HFFc6 (cell line): ENCODE data around the gene ACOT9. TPM values are rescaled to one million over a fixed set of nuclear protein-coding genes. Genes with fewer than 3 reads are reported as not detected.

Experiments used
- DNase-seq: peaks from one replicate; pipeline ENCODE4 v3.0.0-alpha.2; 2018
- H3K27ac Mint-ChIP-seq: 2 replicates; pipeline ENCODE4 v1.8.0; 2020; ENCODE audit warnings: mild to moderate bottlenecking, mixed read lengths
- H3K27me3 Mint-ChIP-seq: 2 replicates; pipeline ENCODE4 v1.8.0; 2021; ENCODE audit warnings: mild to moderate bottlenecking, moderate library complexity, mixed read lengths; ENCODE audit not compliant: insufficient read depth
- H3K36me3 Mint-ChIP-seq: 2 replicates; pipeline ENCODE4 v1.8.0; 2021; ENCODE audit warnings: low read depth, mixed read lengths
- H3K4me1 Mint-ChIP-seq: 2 replicates; pipeline ENCODE4 v1.8.0; 2020; ENCODE audit warnings: low read depth, mixed read lengths
- H3K4me3 Mint-ChIP-seq: 2 replicates; pipeline ENCODE4 v1.8.0; 2020; ENCODE audit warnings: mild to moderate bottlenecking, moderate library complexity, mixed read lengths
- H3K9me3 Mint-ChIP-seq: 2 replicates; pipeline ENCODE4 v1.8.0; 2020; ENCODE audit warnings: mild to moderate bottlenecking, mixed read lengths
- CTCF ChIP-seq: fragments of 200-600 bp; sonication (generic); IDR thresholded peaks from 2 replicates; pipeline ENCODE4 v1.5.0; 2021; ENCODE audit warnings: antibody characterized with exemption, mild to moderate bottlenecking
- total RNA-seq, 6 experiments: library from RNA; stranded (reverse); fragmentation: NEBNext Ultra II Directional; extraction: Animal tissue kit (Norgen Biotek cat#: 25700); gene quantifications; 2 replicates in 1 of 6; 3 replicates in 5 of 6; pipeline ENCODE4 v1.2.3, GENCODE V29; 2021

The ACOT9 gene
- total RNA-seq, 6 experiments from 2014 or later = 49.1 to 52.8 (median 50.3) TPM

GRCh38 chrX:23788521-23788920 is 45.4 kb upstream of the ACOT9 start:
- no peak for TF ChIP-seq CTCF
- H3K4me1 Mint-ChIP-seq = peaks cover 29% of the 10 kb centered on the region

GRCh38 chrX:23787745-23788118 is 44.7 kb upstream of the ACOT9 start:
- Mint-ChIP-seq H3K27me3 (peaks cover 7% of the 10 kb centered on the region; the same call in 1 of the 2 replicates), H3K27ac (no peak overlapping the region), H3K36me3 (peaks cover 24% of the 10 kb centered on the region), H3K4me1 (peaks cover 24% of the 10 kb centered on the region), H3K9me3 (peaks cover 10% of the 10 kb centered on the region; the same call in 1 of the 2 replicates), H3K4me3 (no peak overlapping the region)
- no peak for TF ChIP-seq CTCF
- no peak for DNase-seq

More at GRCh38 chrX:23788521-23788920, 45.4 kb upstream of the ACOT9 start:
- H3K36me3 Mint-ChIP-seq = peaks cover 24% of the 10 kb centered on the region
- 0 out of 2 replicates have a peak, but pooled peaks cover under 1% of the 10 kb centered on the region for H3K27me3 Mint-ChIP-seq
- no peak for DNase-seq
- H3K4me3 Mint-ChIP-seq = no peak overlapping the region; the same call in 1 of the 2 replicates
- peaks cover 10% of the 10 kb centered on the region; the same call in 1 of the 2 replicates for H3K9me3 Mint-ChIP-seq
- H3K27ac Mint-ChIP-seq = no peak overlapping the region

- Mint-ChIP-seq H3K4me1 (peaks cover 32% of the 10 kb centered on the region), H3K4me3 (no peak overlapping the region), H3K36me3 (peaks cover 24% of the 10 kb centered on the region), H3K27ac (peak overlapping the region; percentile 24), H3K27me3 (peaks cover 8% of the 10 kb centered on the region; the same call in 1 of the 2 replicates), H3K9me3 (peaks cover 10% of the 10 kb centered on the region; the same call in 1 of the 2 replicates)
- no peak for DNase-seq
- no peak for TF ChIP-seq CTCF
Measured at GRCh38 chrX:23786268-23786815, 43.3 kb upstream of the ACOT9 start.

- TF ChIP-seq CTCF = no peak
- peak overlapping the region; percentile 98 for H3K27ac Mint-ChIP-seq
Measured at GRCh38 chrX:23785580-23785979, 42.5 kb upstream of the ACOT9 start.

GRCh38 chrX:23784470-23785331 is 41.6 kb upstream of the ACOT9 start:
- no peak for TF ChIP-seq CTCF
- H3K27ac Mint-ChIP-seq = peak overlapping the region; percentile 98
- peaks cover 10% of the 10 kb centered on the region; the same call in 1 of the 2 replicates for H3K9me3 Mint-ChIP-seq
- peaks cover 32% of the 10 kb centered on the region for H3K4me1 Mint-ChIP-seq
- peak; percentile 84 for DNase-seq
- peak overlapping the region; percentile 95 for H3K4me3 Mint-ChIP-seq
- H3K27me3 Mint-ChIP-seq = peaks cover 8% of the 10 kb centered on the region; the same call in 1 of the 2 replicates
- peaks cover 24% of the 10 kb centered on the region for H3K36me3 Mint-ChIP-seq

More at GRCh38 chrX:23785580-23785979, 42.5 kb upstream of the ACOT9 start:
- Mint-ChIP-seq H3K4me3 (peak overlapping the region; percentile 95), H3K9me3 (peaks cover 10% of the 10 kb centered on the region; the same call in 1 of the 2 replicates), H3K36me3 (peaks cover 24% of the 10 kb centered on the region), H3K4me1 (peaks cover 32% of the 10 kb centered on the region), H3K27me3 (peaks cover 8% of the 10 kb centered on the region; the same call in 1 of the 2 replicates)
- DNase-seq = no peak
